DND-41 (cell line): ENCODE results near the gene FURIN.

Source experiments
- ATAC-seq: fragments of 200-7000 bp; cut with Tn5 transposase; 3 replicates; pipeline ENCODE4 v1.9.1; 2021; ENCODE audit warnings: low read depth; ENCODE audit not compliant: insufficient read depth
- DNase-seq: peaks from one replicate; pipeline ENCODE4 v3.0.0-alpha.2; 2020
- H2AFZ ChIP-seq: 2 replicates; pipeline ENCODE4 v1.6.0; 2012; ENCODE audit warnings: low read depth, low read length
- H3K27ac ChIP-seq: 2 replicates; pipeline ENCODE4 v1.5.1; 2012; ENCODE audit warnings: low read length, inconsistent platforms
- H3K27me3 ChIP-seq: fragments of 200-600 bp; sonication (generic); 2 replicates; pipeline ENCODE4 v1.6.0; 2012; ENCODE audit warnings: low read length, mild to moderate bottlenecking, inconsistent platforms; ENCODE audit not compliant: insufficient read depth, poor library complexity
- H3K36me3 ChIP-seq: 2 replicates; pipeline ENCODE4 v1.5.1; 2012; ENCODE audit warnings: low read length, inconsistent platforms; ENCODE audit not compliant: insufficient read depth
- H3K4me1 ChIP-seq: 2 replicates; pipeline ENCODE4 v1.5.1; 2012; ENCODE audit warnings: mild to moderate bottlenecking, low read length; ENCODE audit not compliant: insufficient read depth
- H3K4me2 ChIP-seq: 2 replicates; pipeline ENCODE4 v1.6.0; 2012; ENCODE audit warnings: mild to moderate bottlenecking, moderate library complexity, low read length, inconsistent platforms; ENCODE audit not compliant: insufficient read depth
- H3K4me3 ChIP-seq, 2 experiments: fragments of 200-600 bp in 1 of 2; shearing (Covaris generic) in 1 of 2; 2 replicates each; pipeline ENCODE4 v1.5.1; 2012 to 2016; ENCODE audit warnings: inconsistent platforms in 2 of 2, low read length in 2 of 2, mild to moderate bottlenecking in 2 of 2, low read depth in 1 of 2, moderate library complexity in 1 of 2
- H3K79me2 ChIP-seq: 2 replicates; pipeline ENCODE4 v1.6.0; 2012; ENCODE audit warnings: low read length, inconsistent platforms; ENCODE audit not compliant: insufficient read depth
- H3K9ac ChIP-seq: 2 replicates; pipeline ENCODE4 v1.6.0; 2012; ENCODE audit warnings: low read depth, mild to moderate bottlenecking, inconsistent platforms, low read length, moderate library complexity
- H3K9me3 ChIP-seq: 2 replicates; pipeline ENCODE4 v1.5.1; 2012; ENCODE audit warnings: low read length, moderate library complexity, mild to moderate bottlenecking, inconsistent platforms; ENCODE audit not compliant: insufficient read depth, severe bottlenecking
- H4K20me1 ChIP-seq: 2 replicates; pipeline ENCODE4 v1.6.0; 2012; ENCODE audit warnings: low read length; ENCODE audit not compliant: insufficient read depth
- CTCF ChIP-seq: IDR thresholded peaks from 2 replicates; pipeline ENCODE4 v1.5.1; 2012; ENCODE audit warnings: borderline replicate concordance, low read length, moderate library complexity, mild to moderate bottlenecking; ENCODE audit not compliant: poor library complexity, severe bottlenecking; ENCODE audit errors: extremely low read depth
- EZH2 ChIP-seq: IDR thresholded peaks from 3 replicates; pipeline ENCODE4 v1.6.1; 2012; ENCODE audit warnings: borderline replicate concordance, low read depth, mild to moderate bottlenecking, moderate library complexity, low read length, inconsistent platforms; ENCODE audit not compliant: severe bottlenecking

Gene FURIN

DNA sequence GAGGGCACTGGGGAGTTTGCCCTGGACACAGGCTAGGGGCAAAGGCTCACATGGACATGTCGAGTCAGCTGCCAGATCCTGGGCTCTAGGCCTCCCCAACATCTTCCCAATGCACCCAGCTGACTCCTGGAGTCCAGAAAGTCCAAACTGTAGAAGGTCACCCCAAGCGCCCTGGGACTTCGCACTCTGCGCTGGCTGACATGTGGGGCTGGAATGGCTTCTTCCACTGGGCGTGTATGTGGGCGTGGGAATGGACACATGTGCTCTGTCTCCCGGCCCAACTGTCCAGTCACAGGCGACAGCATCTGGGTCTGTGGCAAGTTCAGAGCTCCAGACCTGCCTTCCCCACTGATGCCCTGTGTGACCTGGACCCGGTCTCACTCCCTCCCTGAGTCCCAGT is 13.2 kb upstream of the FURIN start:
- H3K9me3 ChIP-seq: no peaks in the 10 kb centered on the region
- peaks cover 4% of the 10 kb centered on the region; the same call in 1 of the 2 replicates for H3K4me1 ChIP-seq
- H3K4me2 ChIP-seq: no peak overlapping the region
- H3K79me2 ChIP-seq: no peaks in the 10 kb centered on the region
- no peak overlapping the region for H3K4me3 ChIP-seq
- DNase-seq (no peak), ATAC-seq (no peak)
- no peak for TF ChIP-seq EZH2
- TF ChIP-seq CTCF: no peak
- H3K27me3 ChIP-seq: no peaks in the 10 kb centered on the region
- H3K36me3 ChIP-seq: no peaks in the 10 kb centered on the region
- H3K27ac ChIP-seq: no peak overlapping the region
- no peak overlapping the region for H3K9ac ChIP-seq
- H4K20me1 ChIP-seq: no peaks in the 10 kb centered on the region
- no peak overlapping the region for H2AFZ ChIP-seq

DNA sequence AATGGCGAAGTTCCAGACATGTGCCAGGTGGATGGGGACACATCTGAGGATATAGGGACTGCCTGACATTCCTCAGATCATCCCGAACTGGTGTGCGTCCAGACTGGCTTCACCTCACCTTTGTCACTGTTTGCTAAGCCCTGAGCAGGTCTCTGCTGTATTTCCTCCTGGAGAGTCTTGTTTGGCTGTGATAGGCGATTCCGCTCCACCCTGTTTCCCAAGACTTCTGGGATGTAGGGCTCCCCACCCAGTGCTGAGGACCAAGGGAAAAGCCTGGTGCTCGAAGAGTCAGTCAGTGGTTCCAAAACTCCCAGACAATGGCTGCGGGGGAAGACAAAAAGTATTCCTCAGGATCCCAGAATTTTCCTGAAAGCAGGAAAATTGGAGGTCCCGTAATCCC is 11.1 kb upstream of the FURIN start:
- H3K4me2 ChIP-seq: no peak overlapping the region
- no peak overlapping the region for H3K27ac ChIP-seq
- no peaks in the 10 kb centered on the region for H4K20me1 ChIP-seq
- H3K9me3 ChIP-seq: no peaks in the 10 kb centered on the region
- H3K27me3 ChIP-seq: no peaks in the 10 kb centered on the region
- no peak overlapping the region for H3K9ac ChIP-seq
- DNase-seq (no peak), ATAC-seq (no peak)
- peaks cover 4% of the 10 kb centered on the region; the same call in 1 of the 2 replicates for H3K4me1 ChIP-seq
- no peaks in the 10 kb centered on the region for H3K79me2 ChIP-seq
- H3K36me3 ChIP-seq: no peaks in the 10 kb centered on the region
- no peak overlapping the region for H3K4me3 ChIP-seq
- TF ChIP-seq EZH2 (no peak), CTCF (no peak)
- no peak overlapping the region for H2AFZ ChIP-seq

GRCh38 chr15:90857883-90858443 is 10.4 kb upstream of the FURIN start:
- TF ChIP-seq EZH2: no peak
- no peak for TF ChIP-seq CTCF

More at GRCh38 chr15:90857883-90858443, 10.4 kb upstream of the FURIN start:
- Histone ChIP-seq H3K4me1 (peaks cover 4% of the 10 kb centered on the region; the same call in 1 of the 2 replicates), H4K20me1 (no peaks in the 10 kb centered on the region), H3K9me3 (no peaks in the 10 kb centered on the region), H3K27ac (no peak overlapping the region), H3K27me3 (no peaks in the 10 kb centered on the region), H3K79me2 (no peaks in the 10 kb centered on the region), H3K36me3 (no peaks in the 10 kb centered on the region), H3K4me3 (no peak overlapping the region), H3K9ac (no peak overlapping the region), H3K4me2 (no peak overlapping the region), H2AFZ (no peak overlapping the region)
- ATAC-seq: no peak
- no peak for DNase-seq
